ENCODE data around the gene SCUBE1. TPM values are rescaled to one million over a fixed set of nuclear protein-coding genes. Genes with fewer than 3 reads are reported as not detected.

The SCUBE1 gene
- total and polyA plus RNA-seq, 2 of the 8 experiments (the other 6 are each of a cell fraction or from before 2014, with no cell fraction given): 2.3 to 4.9 TPM

GRCh38 chr22:43233529-43233928, 109.6 kb downstream of the SCUBE1 start:
- Histone ChIP-seq H2BK20ac (ENCODE audit: low read length) (no peak overlapping the region), H3K36me3 (ENCODE audit: control insufficient read depth in 2 of 4, insufficient read depth in 4 of 4, low read length in 3 of 4) (no peaks in the 10 kb centered on the region), H3K79me1 (ENCODE audit: low read depth, low read length) (no peaks in the 10 kb centered on the region), H3K9me3 (ENCODE audit: insufficient read depth in 2 of 2, low read depth in 1 of 2, low read length in 1 of 2) (no peaks in the 10 kb centered on the region), H2BK12ac (ENCODE audit: low read depth, low read length) (no peak overlapping the region), H3K79me2 (ENCODE audit: control insufficient read depth in 1 of 2, insufficient read depth in 2 of 2, low read length in 2 of 2) (no peaks in the 10 kb centered on the region), H2BK15ac (ENCODE audit: low read length) (no peak overlapping the region), H3K27ac (ENCODE audit: low read depth, low read length) (no peak overlapping the region), H4K20me1 (replicated peaks in 1 of 2; ENCODE audit: control insufficient read depth in 1 of 2, insufficient read depth in 2 of 2, low read length in 2 of 2) (no peaks in the 10 kb centered on the region), H3K4ac (replicated peaks; ENCODE audit: insufficient read length, low read depth, low read length) (no peak overlapping the region), H2AFZ (ENCODE audit: low read length) (no peak overlapping the region), H4K91ac (replicated peaks; ENCODE audit: insufficient read length, low read length) (no peak overlapping the region), H3K14ac (ENCODE audit: insufficient read length) (no peak overlapping the region), H2BK5ac (ENCODE audit: low read depth, low read length) (no peak overlapping the region), H2AK5ac (ENCODE audit: low read depth, low read length) (no peak overlapping the region), H3K9ac (replicated peaks in 1 of 4; ENCODE audit: extremely low read depth in 1 of 4, low read depth in 3 of 4, low read length in 3 of 4) (no peak overlapping the region), H4K8ac (ENCODE audit: extremely low read depth, insufficient read depth, low read length) (no peak overlapping the region), H3K56ac (replicated peaks; ENCODE audit: insufficient read length, low read depth, low read length) (no peak overlapping the region), H3K4me3 (ENCODE audit: extremely low read depth in 1 of 4, insufficient read depth in 2 of 4, low read depth in 3 of 4, low read length in 4 of 4) (no peak overlapping the region), H3K4me1 (replicated peaks in 1 of 4; ENCODE audit: control insufficient read depth in 3 of 4, insufficient read depth in 4 of 4, low read length in 3 of 4) (peaks cover 0 to 9% (median 2%) of the 10 kb centered on the region in 4 experiments; a peak in 2 of 7 replicates), H2BK120ac (replicated peaks; ENCODE audit: low read depth, low read length) (no peak overlapping the region), H3K27me3 (replicated peaks in 1 of 4; ENCODE audit: control insufficient read depth in 3 of 4, extremely low read depth in 1 of 4, insufficient read depth in 3 of 4, low read length in 3 of 4) (no peaks in the 10 kb centered on the region), H3K23ac (ENCODE audit: insufficient read length) (no peak overlapping the region), H3K18ac (ENCODE audit: extremely low read depth, low read length) (no peak overlapping the region), H4K5ac (ENCODE audit: insufficient read length, low read depth, low read length) (no peak overlapping the region), H3K23me2 (ENCODE audit: low read depth, low read length) (no peaks in the 10 kb centered on the region), H3K4me2 (ENCODE audit: insufficient read depth in 1 of 2, low read depth in 2 of 2, low read length in 2 of 2) (no peak overlapping the region)
- ChIA-PET POLR2A (ENCODE audit: partially characterized antibody) (interaction anchor here (0.9 kb wide), 1 partner anchor 7 kb away, joined by 3 read pairs; no protein-coding TSS in a partner anchor), CTCF (ENCODE audit: partially characterized antibody) (interaction anchor here (1.6 to 26.8 kb wide), 9 partner anchors 9 to 155 kb away, joined by 3 to 388 read pairs (median 59); partner anchors contain the start of genes SCUBE1 and TTLL12)
- 81% methylated on average over 6 of the region's 6 CpGs; no CpG with 5 or more reads in 1 of the 2 experiments for WGBS, 2 experiments (ENCODE audit: extremely low coverage in 1 of 2, insufficient coverage in 1 of 2, insufficient read length in 1 of 2, insufficient replicate concordance in 2 of 2, low coverage in 1 of 2, low lambda C conversion rate in 2 of 2, missing lambda C conversion rate in 1 of 2)
- FAIRE-seq (no peak), DNase-seq (ENCODE audit: low read depth in 1 of 2, low spot score in 2 of 2) (no peak)
- no peak for TF ChIP-seq EZH2 (IDR thresholded peaks at IDR 0.05; ENCODE audit: low read depth, low read length, severe bottlenecking)
- TF ChIP-seq RFX5 (IDR thresholded peaks at IDR 0.05; ENCODE audit: borderline replicate concordance, low read depth, low read length): no peak
- TF ChIP-seq MAX (IDR thresholded peaks at IDR 0.05): no peak
- TF ChIP-seq TEAD4 (IDR thresholded peaks at IDR 0.05; ENCODE audit: low read depth, low read length): no peak
- no peak for TF ChIP-seq BRCA1 (IDR thresholded peaks at IDR 0.05; ENCODE audit: low read depth, low read length)
- TF ChIP-seq HDAC2 (IDR thresholded peaks at IDR 0.05; ENCODE audit: borderline replicate concordance in 1 of 2, low read depth in 2 of 2, low read length in 2 of 2): no peak
- TF ChIP-seq PHF8 (conservative IDR thresholded peaks at IDR 0.05; ENCODE audit: low read depth, low read length): no peak
- TF ChIP-seq ZNF274 (IDR thresholded peaks at IDR 0.05; ENCODE audit: borderline replicate concordance, extremely low read depth, low read length): no peak
- no peak for TF ChIP-seq CEBPB (IDR thresholded peaks at IDR 0.05; ENCODE audit: low read depth, low read length)
- no peak for TF ChIP-seq RBBP5 (IDR thresholded peaks at IDR 0.05; ENCODE audit: borderline replicate concordance, low read depth, low read length)
- TF ChIP-seq SUZ12 (IDR thresholded peaks at IDR 0.05; ENCODE audit: low read length): no peak
- TF ChIP-seq SP2 (IDR thresholded peaks at IDR 0.05; ENCODE audit: low read length): no peak
- TF ChIP-seq SIX5 (IDR thresholded peaks at IDR 0.05; ENCODE audit: low read depth, low read length): no peak
- no peak for TF ChIP-seq SIN3A (conservative IDR thresholded peaks at IDR 0.05 in 1 of 2, IDR thresholded peaks at IDR 0.05 in 1 of 2; ENCODE audit: low read depth in 1 of 2, low read length in 2 of 2)
